ENCODE measurements around the gene UEVLD. TPM values are rescaled to one million over a fixed set of nuclear protein-coding genes. Genes with fewer than 3 reads are reported as not detected.

Gene UEVLD
- total RNA-seq, 1 experiment from 2014 or later, result 15.9 TPM

DNA sequence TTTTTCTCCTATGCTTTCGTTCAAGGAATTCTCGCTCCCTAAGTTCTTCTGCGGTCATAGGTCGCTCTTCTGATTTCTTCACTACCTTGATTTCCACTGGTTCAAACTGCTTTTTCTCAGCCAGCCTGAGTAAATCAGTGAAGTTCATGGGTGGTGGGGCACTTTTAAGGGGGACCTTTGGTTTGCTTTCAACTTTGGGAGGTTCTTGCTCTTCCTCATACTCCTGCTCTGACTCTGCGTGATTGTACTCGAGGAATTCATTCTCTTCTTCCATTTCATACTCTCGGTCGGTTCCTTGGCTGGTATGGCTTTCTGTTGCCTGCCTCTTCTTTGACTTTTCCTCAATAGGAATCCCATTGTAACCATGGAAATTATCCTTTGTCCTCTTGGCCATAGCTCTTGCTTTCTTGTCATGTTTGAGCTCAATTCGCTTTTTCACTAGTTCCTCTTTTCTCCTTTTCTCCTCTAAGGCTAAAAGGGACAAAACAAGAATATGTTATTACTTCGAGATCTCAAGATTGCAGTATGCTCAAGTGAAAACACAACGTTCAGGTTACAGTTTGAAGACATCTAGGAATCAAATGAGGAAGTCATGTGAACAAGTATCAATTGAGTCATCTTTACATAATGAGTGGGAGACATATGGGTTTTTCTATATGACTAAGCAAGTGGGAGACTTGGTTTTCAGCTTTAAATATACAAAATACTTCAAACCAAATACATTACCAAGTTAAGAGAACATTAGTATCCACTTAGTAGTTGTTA is 27.3 kb upstream of the UEVLD start:
- Histone ChIP-seq H3K4me1 (peaks cover 7% of the 10 kb centered on the region; the same call in 1 of the 2 replicates), H3K4me3 (ENCODE audit: low read depth, low read length) (no peak overlapping the region), H3K36me3 (ENCODE audit: control insufficient read depth, insufficient read depth, low read length) (peaks cover 2% of the 10 kb centered on the region; the same call in 1 of the 2 replicates), H3K9me3 (no peaks in the 10 kb centered on the region), H3K27me3 (replicated peaks; ENCODE audit: control insufficient read depth, insufficient read depth, low read length) (no peaks in the 10 kb centered on the region)
- Mint-ChIP-seq H3K4me3 (ENCODE audit: unreplicated experiment) (no peak overlapping the region), H3K4me1 (ENCODE audit: low read depth, unreplicated experiment) (no peaks in the 10 kb centered on the region), H3K27me3 (ENCODE audit: insufficient read depth, unreplicated experiment) (no peaks in the 10 kb centered on the region), H3K9me3 (ENCODE audit: unreplicated experiment) (no peaks in the 10 kb centered on the region), H3K27ac (ENCODE audit: unreplicated experiment) (no peak overlapping the region), H3K36me3 (ENCODE audit: insufficient read depth, unreplicated experiment) (peaks cover 32% of the 10 kb centered on the region)
- CTCF ChIA-PET, result interaction anchor here (1.7 kb wide), 1 partner anchor 13 kb away, joined by 3 read pairs; no protein-coding TSS in a partner anchor
- TF ChIP-seq, protein P1, sequence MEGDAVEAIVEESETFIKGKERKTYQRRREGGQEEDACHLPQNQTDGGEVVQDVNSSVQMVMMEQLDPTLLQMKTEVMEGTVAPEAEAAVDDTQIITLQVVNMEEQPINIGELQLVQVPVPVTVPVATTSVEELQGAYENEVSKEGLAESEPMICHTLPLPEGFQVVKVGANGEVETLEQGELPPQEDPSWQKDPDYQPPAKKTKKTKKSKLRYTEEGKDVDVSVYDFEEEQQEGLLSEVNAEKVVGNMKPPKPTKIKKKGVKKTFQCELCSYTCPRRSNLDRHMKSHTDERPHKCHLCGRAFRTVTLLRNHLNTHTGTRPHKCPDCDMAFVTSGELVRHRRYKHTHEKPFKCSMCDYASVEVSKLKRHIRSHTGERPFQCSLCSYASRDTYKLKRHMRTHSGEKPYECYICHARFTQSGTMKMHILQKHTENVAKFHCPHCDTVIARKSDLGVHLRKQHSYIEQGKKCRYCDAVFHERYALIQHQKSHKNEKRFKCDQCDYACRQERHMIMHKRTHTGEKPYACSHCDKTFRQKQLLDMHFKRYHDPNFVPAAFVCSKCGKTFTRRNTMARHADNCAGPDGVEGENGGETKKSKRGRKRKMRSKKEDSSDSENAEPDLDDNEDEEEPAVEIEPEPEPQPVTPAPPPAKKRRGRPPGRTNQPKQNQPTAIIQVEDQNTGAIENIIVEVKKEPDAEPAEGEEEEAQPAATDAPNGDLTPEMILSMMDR (IDR thresholded peaks at IDR 0.05; ENCODE audit: insufficient read depth in 1 of 2, low read depth in 1 of 2, low read length in 1 of 2, severe bottlenecking in 1 of 2, unreplicated experiment in 1 of 2), result no peak
- intact Hi-C loops (cut with micrococcal nuclease; ENCODE audit: unreplicated experiment), result no loop called here
- BruUV-seq (replicated peaks), result no TSS peak
- POLR2A ChIA-PET, result no interaction called here
- DNase-seq, result no peak

DNA sequence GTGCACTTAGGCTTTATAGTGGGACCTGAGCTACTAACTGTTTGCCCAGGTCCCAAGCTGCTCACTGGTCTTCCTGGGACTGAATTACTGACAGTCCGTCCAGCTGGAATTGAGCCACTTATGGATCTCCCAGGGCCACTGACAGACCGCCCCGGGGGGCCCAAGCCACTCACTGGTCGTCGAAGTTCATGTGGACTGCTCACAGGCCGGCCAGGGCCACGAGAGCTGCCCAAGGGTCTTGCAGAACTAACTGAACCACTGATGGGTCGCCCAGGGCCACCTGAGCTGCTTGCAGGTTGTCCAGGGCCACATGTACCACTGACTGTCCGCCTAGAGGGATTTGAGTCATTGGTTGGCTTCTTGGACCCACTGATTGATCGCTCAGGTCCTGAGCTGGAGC is 26.1 kb upstream of the UEVLD start:
- H3K4me1 Mint-ChIP-seq (ENCODE audit: low read depth, unreplicated experiment), result no peaks in the 10 kb centered on the region
- no peak overlapping the region for H3K27ac Mint-ChIP-seq (ENCODE audit: unreplicated experiment)
- H3K4me3 ChIP-seq (ENCODE audit: low read depth, low read length), result no peak overlapping the region
- no peaks in the 10 kb centered on the region for H3K9me3 Mint-ChIP-seq (ENCODE audit: unreplicated experiment)
- no TSS peak for BruUV-seq (replicated peaks)
- no peaks in the 10 kb centered on the region for H3K27me3 ChIP-seq (replicated peaks; ENCODE audit: control insufficient read depth, insufficient read depth, low read length)
- H3K36me3 ChIP-seq (ENCODE audit: control insufficient read depth, insufficient read depth, low read length), result peaks cover 2% of the 10 kb centered on the region; the same call in 1 of the 2 replicates
- DNase-seq, result no peak
- no peaks in the 10 kb centered on the region for H3K9me3 ChIP-seq
- H3K36me3 Mint-ChIP-seq (ENCODE audit: insufficient read depth, unreplicated experiment), result peaks cover 37% of the 10 kb centered on the region
- intact Hi-C loops (cut with micrococcal nuclease; ENCODE audit: unreplicated experiment), result no loop called here
- CTCF ChIA-PET, result interaction anchor here (1.7 kb wide), 1 partner anchor 11 kb away, joined by 3 read pairs; no protein-coding TSS in a partner anchor
- peaks cover 7% of the 10 kb centered on the region; the same call in 1 of the 2 replicates for H3K4me1 ChIP-seq
- H3K4me3 Mint-ChIP-seq (ENCODE audit: unreplicated experiment), result no peak overlapping the region
- TF ChIP-seq, protein P1 (IDR thresholded peaks at IDR 0.05; ENCODE audit: insufficient read depth in 1 of 2, low read depth in 1 of 2, low read length in 1 of 2, severe bottlenecking in 1 of 2, unreplicated experiment in 1 of 2), result no peak
- no peaks in the 10 kb centered on the region for H3K27me3 Mint-ChIP-seq (ENCODE audit: insufficient read depth, unreplicated experiment)
- POLR2A ChIA-PET, result no interaction called here

DNA sequence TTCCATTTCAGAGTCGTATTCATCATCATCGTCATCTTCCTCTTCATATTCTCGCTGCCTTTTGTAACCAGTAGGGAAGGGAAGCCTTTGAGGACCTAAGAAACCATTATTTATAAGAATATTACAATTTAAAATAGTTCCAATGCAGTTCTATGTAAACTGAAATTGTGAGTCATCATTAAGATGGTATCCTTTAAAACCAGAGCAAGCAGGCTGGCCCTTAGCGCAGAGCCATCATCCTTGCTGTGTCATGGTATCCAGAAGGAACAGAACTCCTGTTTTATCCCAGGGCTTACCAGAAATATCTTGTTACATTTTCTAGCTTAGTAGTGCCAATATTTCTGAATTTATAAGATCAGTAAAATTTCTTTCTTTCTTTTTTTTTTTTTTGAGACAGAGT is 23.9 kb upstream of the UEVLD start:
- no peak overlapping the region for H3K27ac Mint-ChIP-seq (ENCODE audit: unreplicated experiment)
- no peaks in the 10 kb centered on the region for H3K27me3 ChIP-seq (replicated peaks; ENCODE audit: control insufficient read depth, insufficient read depth, low read length)
- peaks cover 3% of the 10 kb centered on the region; the same call in 1 of the 2 replicates for H3K36me3 ChIP-seq (ENCODE audit: control insufficient read depth, insufficient read depth, low read length)
- TF ChIP-seq, protein P1 (IDR thresholded peaks at IDR 0.05; ENCODE audit: insufficient read depth in 1 of 2, low read depth in 1 of 2, low read length in 1 of 2, severe bottlenecking in 1 of 2, unreplicated experiment in 1 of 2), result no peak
- H3K9me3 ChIP-seq, result no peaks in the 10 kb centered on the region
- H3K4me3 Mint-ChIP-seq (ENCODE audit: unreplicated experiment), result no peak overlapping the region
- no peak for DNase-seq
- CTCF ChIA-PET, result no interaction called here
- H3K4me3 ChIP-seq (ENCODE audit: low read depth, low read length), result no peak overlapping the region
- H3K27me3 Mint-ChIP-seq (ENCODE audit: insufficient read depth, unreplicated experiment), result no peaks in the 10 kb centered on the region
- H3K9me3 Mint-ChIP-seq (ENCODE audit: unreplicated experiment), result no peaks in the 10 kb centered on the region
- POLR2A ChIA-PET, result interaction anchor here (0.5 kb wide), 1 partner anchor 12 kb away, joined by 6 read pairs; no protein-coding TSS in a partner anchor
- no peaks in the 10 kb centered on the region for H3K4me1 ChIP-seq
- no TSS peak for BruUV-seq (replicated peaks)
- no peaks in the 10 kb centered on the region for H3K4me1 Mint-ChIP-seq (ENCODE audit: low read depth, unreplicated experiment)
- H3K36me3 Mint-ChIP-seq (ENCODE audit: insufficient read depth, unreplicated experiment), result peaks cover 45% of the 10 kb centered on the region
- intact Hi-C loops (cut with micrococcal nuclease; ENCODE audit: unreplicated experiment), result no loop called here

Data from Caco-2 (cell line).